Germinal center (tissue), 1 donor: ENCODE results near the gene TTC12.

Experiments used
- DNase-seq: peaks from one replicate; pipeline ENCODE4 v3.0.0; 2012; ENCODE audit warnings: mixed read lengths, low spot score

The TTC12 gene

DNA sequence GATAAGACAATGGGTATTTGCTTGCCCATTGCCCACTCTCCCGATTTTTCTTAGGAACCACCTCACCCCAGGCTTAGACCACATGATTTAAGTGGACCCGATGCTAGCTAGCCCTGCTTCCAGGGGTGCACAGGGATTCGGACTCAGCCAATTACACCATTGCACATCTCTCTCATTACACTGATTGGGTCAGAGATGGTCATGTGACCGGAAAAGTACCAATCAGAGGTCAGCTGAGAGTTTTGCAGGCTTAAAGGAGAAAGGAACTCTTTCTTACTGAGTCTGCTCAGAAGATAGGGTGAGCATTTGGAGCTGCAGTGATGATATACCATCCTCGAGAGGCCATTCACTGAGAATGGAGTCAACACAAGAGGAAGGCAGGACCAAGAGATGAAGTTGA, 61.0 kb downstream of the TTC12 start:
- no peak for DNase-seq

DNA sequence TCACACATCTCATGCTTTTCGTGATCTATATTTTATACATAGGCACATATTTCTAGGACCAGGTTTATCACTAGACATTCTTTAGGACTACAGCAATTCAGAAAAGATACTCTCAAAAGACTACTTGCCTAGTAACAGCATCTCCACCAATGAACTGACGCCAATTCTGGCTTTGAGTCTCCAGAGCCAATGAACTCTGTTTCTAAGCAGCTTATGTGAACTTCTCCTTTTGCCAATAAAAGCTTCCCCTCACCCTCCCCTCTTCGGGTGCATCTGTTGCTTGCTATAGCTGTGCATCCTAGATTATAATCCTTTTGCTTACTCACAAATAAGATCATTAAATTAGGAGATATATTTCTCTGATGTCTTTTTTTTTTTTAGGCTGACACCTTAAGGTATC, 61.8 kb downstream of the TTC12 start:
- DNase-seq = peak; percentile 60

DNA sequence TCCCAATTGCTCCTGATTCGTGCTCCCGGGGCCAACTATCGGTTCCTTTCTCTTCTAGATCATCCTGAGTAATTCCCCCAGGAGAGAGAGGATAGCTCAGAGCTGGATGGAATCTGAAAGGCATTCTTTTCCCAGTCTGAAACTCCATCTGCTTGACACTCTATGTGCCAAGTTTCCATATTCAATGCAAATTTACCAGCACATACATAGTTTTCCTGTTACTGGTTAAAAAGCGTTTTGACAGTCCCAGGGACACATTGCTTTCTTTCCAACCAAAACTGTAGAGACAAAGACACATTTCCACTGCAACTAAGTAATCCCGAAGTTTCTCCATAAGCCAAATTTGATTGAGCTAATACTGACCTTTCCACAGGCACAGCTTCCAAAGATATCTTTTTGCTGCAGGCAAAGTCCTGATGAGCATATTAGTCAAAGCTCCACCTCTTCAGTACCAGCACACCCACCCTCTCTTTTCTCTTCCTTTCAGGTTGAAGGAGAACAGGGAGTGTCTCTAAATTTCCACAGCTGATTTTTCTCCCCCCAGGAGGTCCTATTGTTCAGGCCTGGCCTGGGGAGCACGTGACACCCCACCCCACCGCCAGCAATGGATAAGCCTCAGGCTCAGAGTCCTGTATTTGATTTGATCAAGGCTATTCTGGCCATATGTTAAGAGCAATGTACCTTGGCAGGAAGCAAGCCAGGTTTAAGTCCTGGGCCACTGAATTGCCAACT, 63.5 kb downstream of the TTC12 start:
- no peak for DNase-seq

DNA sequence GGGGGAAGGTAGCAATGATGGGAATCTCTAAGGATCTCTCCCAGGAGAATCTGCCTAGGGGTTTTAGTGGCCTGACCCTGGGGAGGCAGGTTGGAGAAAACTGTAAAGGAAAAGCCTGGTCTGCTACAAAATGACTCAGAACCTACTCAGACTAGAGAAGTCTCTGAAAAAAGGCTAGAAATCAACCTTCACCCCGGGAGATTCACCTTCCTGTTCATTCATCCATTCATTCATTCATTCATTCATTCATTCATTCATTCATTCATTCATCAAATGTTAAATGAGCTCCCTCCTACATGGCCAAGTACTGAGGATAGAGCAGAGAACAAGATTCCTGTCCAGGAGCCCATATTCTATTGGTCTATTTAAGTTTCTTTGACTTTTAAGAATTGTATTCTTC, 64.3 kb downstream of the TTC12 start:
- no peak for DNase-seq

DNA sequence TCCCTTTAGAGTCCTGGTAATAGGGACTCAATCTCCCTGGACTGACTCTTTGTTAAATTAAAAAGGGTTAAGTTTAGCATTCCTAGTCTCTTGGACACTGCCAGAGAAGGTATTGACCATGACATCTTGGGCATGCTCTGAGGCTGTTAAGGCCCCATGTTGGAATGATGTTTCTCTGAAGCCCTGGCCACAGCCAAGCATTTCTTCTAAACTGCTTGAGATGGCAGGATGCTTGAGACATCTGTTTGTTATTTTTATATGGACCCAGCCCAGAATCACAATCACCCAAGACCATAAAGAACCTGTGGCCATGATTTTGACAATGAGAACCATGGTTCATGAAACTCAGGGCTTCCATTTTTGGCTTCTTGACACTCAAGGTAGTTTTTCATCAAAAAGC, 67.7 kb downstream of the TTC12 start:
- no peak for DNase-seq

DNA sequence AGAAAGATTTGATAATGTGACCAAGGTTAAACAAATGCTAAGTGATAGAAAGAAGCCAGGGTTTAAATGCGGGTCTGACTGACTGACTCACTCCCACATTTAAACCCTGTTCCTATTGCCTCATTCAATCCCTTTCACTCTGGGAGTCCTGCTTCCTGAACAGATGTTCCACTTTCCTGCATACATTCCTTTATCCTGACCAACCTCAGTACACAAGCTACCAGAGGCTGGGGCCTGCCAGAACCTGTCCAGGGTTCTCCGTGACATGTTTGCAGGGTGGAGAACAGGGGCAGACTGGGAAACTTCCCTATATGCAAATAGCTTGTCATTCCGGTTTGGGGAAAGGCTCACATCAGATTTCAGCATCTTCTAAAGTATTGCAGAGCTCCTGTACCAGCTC, 70.2 kb downstream of the TTC12 start:
- no peak for DNase-seq

DNA sequence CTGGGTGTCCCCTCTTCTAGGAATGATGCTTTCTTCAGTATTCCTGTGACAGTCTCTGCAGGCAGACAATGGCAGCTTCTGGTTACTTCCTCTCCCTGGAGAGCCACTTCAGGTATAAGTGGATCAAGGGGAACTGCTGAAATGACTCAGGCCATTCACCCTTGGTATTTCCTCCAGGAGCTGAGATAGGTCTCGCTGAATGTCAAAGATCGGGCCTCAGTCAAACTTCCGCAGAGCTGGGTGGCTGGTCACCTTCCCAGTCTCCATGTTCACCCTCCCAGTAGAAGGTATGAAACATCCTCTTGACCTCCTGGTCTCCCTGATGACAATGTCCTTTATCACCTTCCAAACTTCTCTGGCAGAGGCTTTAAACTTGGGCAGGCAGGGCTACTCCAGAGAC, 71.4 kb downstream of the TTC12 start:
- no peak for DNase-seq

DNA sequence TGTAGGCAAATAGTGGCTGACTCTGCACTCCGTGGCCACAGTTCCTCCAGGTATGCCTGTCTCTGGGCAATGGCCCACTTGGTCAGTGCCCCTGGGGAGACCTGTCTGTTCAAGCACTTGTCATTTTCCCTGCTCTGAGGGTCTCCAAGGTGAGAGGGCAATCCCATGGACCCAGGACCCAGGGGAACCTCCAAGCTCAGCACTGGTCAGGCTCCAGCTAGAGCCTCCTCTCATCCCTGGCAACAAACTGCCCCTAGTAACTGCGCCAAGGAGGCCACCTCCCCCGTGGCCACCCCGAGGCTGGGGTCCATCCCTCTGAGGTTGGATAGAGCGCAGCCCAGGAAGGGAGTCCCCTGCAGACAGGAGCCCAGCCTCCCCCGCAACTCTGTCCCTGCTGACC, 72.5 kb downstream of the TTC12 start:
- DNase-seq = no peak

DNA sequence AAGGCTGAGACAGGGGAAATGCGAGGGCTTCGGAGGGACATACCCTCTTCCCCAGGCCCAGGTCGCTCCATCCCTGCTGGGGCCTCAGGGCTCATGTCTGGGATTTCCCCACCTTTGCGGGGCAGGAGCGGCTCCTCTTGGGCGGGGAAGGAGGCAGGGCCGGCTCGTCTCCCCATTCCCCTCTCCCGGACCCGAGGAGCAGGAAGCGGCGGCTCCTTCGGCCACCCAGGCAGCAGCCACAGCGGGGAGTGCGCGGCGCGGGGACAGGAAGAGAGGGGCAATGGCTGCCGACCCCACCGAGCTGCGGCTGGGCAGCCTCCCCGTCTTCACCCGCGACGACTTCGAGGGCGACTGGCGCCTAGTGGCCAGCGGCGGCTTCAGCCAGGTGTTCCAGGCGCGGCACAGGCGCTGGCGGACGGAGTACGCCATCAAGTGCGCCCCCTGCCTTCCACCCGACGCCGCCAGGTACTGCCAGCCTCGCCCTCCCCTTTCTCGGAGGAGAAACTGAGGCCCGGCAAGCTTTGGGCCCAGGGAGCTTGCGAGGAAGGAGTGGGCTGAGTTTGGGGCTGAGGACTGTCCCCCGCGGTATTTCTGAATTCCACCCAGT, 73.3 kb downstream of the TTC12 start, which contains the start of gene ANKK1:
Gene ANKK1, plus strand, starts transcription at position 175 of the 607 bp plus-strand sequence. Its CDS starts 106 bp downstream, at position 281.
- DNase-seq = no peak

DNA sequence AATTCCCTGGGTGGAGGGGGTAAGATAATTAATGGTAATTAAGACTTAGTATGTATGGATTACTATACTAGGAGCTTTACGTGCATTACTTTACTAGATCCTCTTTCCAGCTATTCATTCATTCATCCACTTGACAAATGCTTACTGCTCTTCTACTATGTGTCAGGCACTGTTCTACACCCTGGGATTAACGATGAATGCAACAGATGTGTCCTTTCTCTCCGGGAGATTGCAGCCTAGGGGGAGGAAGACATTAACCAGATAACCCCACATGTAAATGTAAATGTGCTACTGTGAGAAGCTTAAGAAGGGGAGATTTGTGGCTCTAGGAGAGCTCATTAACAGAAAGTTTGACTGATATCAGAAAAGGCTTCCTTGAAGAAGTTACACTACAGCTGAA, 74.9 kb downstream of the TTC12 start:
- no peak for DNase-seq

DNA sequence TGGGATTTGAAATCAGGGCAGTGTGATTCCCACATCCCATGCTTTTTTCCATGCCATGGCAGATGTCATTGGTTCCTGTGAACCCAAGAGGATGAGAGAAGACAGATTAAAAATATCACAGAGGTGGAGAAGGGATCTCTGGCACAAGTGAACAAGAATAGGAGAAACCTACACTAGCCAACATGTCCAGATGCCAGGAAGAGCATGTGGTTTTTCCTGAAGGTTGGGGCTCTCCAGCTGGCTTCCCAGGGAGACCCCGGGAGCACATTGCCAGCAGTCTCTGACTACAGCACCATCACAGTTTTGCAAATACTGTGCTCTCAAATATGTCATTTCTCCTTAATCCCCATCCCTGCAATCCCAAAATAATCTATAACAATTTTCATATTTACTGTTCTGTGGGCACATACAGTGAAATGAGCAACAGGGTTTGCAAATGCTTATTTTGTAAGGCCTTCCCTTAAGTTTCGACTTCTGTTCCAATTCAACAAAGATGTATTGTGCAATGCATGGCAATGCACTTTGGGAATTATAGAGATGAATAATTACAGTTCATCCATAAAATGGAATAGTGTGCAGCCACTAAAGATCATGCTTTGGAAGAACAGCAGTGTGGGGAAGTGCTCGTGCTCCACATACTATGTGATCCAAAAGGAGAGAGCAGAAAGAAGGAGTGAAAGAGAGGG, 78.0 kb downstream of the TTC12 start:
- no peak for DNase-seq

DNA sequence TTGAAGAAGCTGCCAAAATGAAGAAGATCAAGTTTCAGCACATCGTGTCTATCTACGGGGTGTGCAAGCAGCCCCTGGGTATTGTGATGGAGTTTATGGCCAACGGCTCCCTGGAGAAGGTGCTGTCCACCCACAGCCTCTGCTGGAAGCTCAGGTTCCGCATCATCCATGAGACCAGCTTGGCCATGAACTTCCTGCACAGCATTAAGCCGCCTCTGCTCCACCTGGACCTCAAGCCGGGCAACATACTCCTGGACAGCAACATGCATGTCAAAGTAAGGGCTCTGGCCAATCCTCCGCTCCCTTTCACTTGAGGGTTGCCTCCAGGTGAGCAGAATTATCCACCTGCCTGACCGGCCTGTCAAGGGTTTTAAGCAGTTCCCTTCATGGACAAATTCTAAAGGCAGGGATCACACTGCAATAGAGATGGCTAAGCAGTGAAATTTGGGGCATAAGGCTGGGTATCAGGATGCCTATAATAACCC, 79.2 kb downstream of the TTC12 start:
- no peak for DNase-seq

DNA sequence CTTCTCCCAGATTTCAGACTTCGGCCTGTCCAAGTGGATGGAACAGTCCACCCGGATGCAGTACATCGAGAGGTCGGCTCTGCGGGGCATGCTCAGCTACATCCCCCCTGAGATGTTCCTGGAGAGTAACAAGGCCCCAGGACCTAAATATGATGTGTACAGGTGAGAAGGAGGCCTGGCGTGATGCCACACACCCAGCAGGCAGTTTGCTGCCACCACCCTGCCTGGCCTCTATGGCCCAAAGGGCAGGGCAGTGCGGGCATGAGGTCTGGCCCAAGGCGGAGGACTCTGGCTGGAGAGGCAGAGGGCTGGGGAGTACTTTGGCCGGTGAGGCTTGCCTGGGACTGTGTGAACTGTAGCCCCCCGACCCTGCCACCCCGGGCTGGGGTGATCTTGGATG, 80.5 kb downstream of the TTC12 start:
- DNase-seq = no peak

DNA sequence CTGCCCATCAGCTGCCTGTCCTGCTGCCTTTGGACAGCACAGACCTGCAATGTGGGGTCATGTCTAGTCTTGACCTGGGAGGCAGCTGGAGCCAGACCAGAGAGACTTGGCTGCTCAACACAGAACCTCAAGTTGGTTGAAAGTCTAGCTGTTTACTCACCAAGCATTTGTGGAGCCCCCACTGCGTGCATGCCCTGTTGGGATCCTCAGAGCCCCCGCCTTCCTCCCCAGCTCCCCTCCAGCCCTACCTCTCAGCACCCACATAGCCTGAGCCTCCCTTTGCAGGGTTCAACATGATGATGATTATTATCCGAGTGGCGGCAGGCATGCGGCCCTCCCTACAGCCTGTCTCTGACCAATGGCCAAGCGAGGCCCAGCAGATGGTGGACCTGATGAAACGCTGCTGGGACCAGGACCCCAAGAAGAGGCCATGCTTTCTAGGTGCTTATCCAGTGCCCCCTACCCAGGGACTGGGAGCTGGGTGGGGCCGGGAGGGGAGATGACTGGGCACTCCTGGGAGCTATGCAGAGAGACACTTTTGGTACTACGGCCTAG, 81.5 kb downstream of the TTC12 start:
- DNase-seq = no peak

DNA sequence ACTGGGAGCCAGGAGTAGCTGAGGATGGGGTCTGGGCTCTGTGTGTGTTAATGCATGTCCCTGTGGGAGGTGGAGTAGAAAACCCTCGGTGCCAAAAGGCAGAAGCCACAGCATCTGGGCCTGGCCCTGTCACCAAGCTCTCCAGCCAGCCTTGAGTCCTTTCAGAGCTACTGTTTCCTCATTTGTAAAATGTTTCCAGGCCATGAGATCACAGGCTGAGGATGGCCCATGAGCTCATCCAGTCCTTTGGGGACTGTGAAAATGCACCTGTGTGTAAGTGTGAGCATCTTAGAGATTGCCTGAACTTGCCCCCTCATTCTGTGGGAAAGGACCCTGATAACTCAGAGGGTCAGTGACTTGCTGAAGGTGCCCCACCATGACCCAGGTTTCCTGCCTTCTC, 82.3 kb downstream of the TTC12 start:
- DNase-seq = no peak

DNA sequence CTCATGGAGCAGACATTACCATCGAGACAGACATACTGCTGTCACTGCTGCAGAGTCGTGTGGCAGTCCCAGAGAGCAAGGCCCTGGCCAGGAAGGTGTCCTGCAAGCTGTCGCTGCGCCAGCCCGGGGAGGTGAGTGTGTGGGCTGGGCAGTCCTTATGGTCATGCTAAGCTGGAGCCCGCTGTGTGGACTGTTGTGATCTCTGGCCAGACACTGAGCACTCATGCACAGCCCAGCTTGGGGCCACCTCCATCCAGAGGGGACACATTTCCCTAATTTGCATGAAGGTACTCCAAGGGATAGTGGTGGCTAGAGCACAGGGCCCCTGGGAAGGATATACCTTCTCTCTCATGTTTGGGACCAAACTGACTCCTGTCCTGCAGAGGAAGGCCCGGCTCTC, 82.8 kb downstream of the TTC12 start:
- no peak for DNase-seq

DNA sequence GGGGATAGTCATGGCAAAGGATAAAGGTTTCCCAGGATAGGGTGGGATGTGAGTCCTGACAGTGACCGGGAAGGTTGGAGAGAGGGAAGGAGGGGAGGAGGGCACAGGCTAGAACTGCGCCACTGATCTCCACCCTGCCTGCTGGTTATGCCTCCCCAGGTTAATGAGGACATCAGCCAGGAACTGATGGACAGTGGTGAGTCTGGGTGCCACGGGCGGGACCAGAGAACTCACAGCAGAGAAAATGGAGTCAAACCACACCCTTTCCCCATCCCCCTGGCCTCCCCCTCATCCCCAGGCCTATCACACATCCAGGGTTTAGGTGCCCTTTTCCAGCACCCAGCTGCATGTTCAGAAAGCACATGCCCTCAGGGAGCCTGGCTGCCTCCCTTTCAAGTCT, 83.4 kb downstream of the TTC12 start:
- DNase-seq = no peak

DNA sequence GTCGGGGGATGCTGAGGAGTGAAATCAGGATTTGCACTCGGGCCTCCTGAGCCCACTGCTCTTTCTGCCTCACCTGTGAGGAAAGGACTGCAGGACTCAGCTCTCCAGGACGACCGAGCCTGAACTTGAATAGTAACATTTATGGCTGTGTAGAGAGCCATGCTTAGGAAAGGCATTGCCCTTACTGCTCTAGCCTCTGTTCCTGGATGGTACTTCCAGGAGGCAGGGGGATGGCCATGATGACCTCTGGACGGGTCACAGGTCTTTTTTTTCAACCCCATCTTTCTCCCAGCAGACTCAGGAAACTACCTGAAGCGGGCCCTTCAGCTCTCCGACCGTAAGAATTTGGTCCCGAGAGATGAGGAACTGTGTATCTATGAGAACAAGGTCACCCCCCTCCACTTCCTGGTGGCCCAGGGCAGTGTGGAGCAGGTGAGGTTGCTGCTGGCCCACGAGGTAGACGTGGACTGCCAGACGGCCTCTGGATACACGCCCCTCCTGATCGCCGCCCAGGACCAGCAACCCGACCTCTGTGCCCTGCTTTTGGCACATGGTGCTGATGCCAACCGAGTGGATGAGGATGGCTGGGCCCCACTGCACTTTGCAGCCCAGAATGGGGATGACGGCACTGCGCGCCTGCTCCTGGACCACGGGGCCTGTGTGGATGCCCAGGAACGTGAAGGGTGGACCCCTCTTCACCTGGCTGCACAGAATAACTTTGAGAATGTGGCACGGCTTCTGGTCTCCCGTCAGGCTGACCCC, 84.5 kb downstream of the TTC12 start:
- DNase-seq = no peak

DNA sequence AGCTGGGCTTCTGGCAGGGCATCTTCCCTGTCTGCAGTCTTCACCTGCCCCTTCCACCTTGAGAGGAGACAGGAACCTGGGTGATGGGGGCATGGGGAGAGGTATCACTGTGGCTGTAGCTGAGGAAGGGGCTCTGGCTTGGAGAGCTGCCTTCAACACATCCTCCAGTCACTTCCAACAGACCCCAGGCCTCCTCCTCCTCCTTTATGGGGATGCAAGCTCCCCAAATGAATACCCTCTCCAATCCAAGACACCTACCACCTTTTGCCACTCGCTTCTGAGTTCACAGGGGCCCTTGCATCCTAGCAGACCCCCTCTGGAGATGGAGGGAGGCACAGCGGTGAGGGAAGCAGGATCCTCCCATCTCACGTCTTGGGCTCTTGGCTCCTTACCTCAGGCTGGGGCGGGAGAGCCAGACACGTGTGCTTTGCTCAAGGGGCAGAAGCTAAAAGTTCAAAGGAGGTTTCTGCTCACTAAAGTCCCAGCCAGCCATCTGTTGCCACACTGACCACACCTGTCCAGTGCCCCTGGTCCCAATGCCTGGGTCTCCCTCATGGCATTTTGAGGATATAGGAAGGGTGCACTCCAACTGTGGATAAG, 86.3 kb downstream of the TTC12 start:
- DNase-seq = no peak

DNA sequence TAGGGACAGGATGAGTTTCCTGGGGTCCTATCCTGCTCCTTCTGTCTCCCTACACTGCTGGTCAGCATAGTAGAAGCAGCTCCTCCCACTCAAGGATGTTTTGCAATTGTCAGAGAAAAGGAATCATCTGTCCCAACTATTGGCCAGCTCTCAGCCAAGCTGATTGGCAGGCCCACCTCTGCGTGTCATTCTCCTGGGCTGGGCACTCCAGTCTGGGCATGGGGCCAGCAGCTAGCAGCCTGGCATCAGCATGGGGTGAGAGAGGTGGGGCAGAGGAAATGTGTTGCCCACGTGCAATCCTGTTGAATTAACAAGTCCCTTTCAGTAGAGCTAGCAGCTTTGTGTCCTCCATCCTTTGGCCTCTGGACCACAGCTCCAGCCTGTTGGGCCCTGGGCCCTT, 87.3 kb downstream of the TTC12 start:
- DNase-seq = no peak

DNA sequence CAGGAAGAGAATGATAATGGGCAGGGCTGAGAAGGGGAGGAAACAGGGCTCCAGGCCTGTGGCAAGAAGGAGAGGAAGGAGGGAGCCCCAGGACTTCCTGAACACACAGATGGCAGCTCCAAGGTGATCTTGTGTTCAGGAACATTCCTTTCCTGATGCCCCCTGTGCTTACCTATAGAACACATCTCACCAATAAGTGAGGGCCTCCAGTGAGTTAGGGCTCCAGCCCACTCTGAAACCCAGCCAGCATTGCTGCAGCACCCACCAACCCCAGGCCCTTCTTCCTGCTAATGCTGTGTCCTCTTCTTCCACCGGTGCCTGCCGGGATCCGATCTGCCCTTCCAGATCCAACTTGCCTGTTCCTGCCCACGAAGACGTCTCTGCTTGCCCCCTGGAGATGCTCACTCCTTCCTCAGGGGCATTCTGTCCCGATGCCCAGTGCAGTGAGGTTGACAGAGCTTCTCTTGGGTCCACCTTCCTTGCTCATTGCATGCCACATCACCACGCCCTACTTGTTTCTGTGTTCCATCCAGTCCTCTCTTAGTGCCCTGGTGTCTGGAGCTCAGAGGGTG, 90.6 kb downstream of the TTC12 start:
- no peak for DNase-seq
